Right ventricle myocardium inferior (tissue), 1 donor: ENCODE data around the gene KDELR1. TPM values are rescaled to one million over a fixed set of nuclear protein-coding genes. Genes with fewer than 3 reads are reported as not detected.

ENCODE experiments used
- ATAC-seq: fragments of 200-7000 bp; cut with Tn5 transposase; one replicate; pipeline ENCODE4 v1.9.1; 2020; ENCODE audit warnings: mild to moderate bottlenecking, moderate library complexity
- DNase-seq: peaks from one replicate; pipeline ENCODE4 v3.0.0; 2021; ENCODE audit errors: missing footprints
- intact Hi-C: fragments of 100-400 bp; cut with DNase I; formaldehyde crosslinking; loops from one replicate; pipeline ENCODE4 v1.11.0; 2022
- long read RNA-seq: library from polyadenylated mRNA; unstranded; transcript quantifications from one replicate; pipeline ENCODE4 v2.0.0, GENCODE V29; 2021
- total RNA-seq: library from RNA; stranded (reverse); fragmentation: NEBNext Ultra II Directional; extraction: Animal tissue kit (Norgen Biotek cat#: 25700); gene quantifications from one replicate; pipeline ENCODE4 v1.2.1, GENCODE V29; 2021
- donor health status: DM: no; HTN: yes; CAD: no; lungs with severe emphysema.

KDELR1 gene
- total RNA-seq, result 73.5 TPM
- long read RNA-seq, transcript KDELR1-201 (5 exons, 1,557 nt), result major isoform, 25 of 33 reads
- long read RNA-seq, transcript KDELR1-203 (4 exons, 1,594 nt), result minor isoform, 5 of 33 reads
- long read RNA-seq, partial matches to known transcripts, result 1 of 33 reads
- long read RNA-seq, other reads (novel, unspliced or antisense), result 2 of 33 reads

DNA sequence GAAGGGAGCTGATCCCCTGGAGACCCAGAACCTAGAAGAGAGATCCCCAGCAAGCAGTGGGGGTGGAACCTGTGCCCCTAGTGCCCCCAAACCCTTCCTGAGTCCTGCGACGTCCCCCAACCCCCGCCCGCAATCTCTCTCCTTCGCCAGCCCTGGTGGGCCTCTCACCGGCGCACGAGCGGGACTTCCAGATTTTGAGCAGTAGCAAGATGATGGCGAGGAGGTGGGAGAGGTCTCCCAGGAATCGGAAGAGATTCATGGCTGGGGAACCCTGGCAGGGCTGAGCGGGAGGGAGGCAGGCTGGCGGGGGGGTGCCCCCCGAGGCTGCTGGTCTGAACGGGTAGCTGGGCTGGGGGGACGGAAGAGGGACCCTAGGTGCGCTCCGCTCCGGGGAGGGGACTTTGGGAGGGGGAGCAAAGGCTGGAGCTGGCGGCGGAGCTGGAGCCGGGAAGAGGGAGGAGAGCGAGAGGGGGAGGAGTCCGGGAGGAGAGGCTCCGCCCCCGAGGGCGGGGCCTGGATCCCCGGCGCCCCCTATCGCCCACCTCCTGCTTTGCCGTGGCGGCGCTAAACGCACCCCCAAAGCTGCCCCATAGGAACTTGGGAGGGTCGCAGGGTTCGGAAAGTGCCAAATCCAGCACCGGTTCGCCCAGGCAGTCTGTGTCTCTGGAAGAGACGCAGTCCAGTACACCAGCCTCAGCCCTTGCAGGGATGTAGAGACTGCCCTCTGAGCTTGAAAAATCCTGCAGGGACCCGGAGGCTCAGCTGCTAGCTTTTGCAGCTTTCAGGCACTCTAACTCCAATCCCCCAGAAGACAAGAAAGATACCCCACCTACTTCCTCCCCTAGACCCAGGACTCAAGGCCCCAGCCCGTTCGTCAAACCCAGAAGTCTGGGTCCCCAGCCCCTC is at the start of gene KDELR1:
KDELR1 (minus strand) TSS at position 452 of the 906 bp plus-strand sequence; CDS start at position 259, 193 bp downstream.
- ATAC-seq (peak; percentile 95), DNase-seq (peak; percentile 85)
- intact Hi-C loops, result loop anchor here (1.0 kb wide), 1 partner anchor 55 kb away; no protein-coding TSS in a partner anchor

DNA sequence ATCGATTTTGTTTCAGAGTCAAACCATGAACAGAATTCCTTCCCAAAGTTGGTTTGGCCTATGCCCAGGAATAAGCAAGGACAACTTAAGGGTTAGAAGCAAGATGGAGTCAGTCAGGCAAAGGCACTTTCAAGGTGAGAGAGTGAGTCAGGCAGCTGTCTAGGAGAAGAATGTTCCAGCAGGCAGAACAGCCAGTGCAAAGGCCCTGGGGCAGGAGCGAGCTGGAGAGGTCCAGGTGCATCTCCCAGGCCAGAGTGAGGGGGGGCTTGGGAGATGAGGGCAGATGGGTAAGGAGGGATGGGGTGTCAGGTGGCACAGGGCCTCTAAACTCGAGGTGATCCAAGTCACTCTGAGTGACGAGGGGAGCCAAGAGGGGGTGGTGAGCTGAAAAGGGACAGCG is 45.2 kb upstream of the KDELR1 start:
- ATAC-seq, result no peak
- no peak for DNase-seq
- intact Hi-C loops, result no loop called here

DNA sequence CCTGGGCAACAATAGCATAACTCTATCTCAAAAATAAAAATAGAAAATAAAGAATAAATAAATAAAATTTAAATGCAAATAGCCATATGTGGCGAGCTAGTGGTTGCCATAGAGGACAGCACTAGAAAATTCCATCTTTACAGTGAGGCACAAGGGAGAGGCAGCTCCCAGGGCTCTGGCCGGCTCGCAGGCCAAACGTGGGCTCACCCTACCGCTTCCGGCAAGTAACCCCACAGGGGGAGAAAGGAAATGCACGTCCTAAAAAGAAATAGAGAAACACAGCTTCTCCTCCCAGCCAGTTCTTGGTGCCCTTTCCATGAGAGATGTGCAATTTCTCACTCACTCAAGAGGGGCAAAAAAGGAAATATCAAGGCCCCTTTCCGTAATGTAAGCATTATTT is 42.0 kb upstream of the KDELR1 start:
- DNase-seq (no peak), ATAC-seq (no peak)
- intact Hi-C loops, result no loop called here

DNA sequence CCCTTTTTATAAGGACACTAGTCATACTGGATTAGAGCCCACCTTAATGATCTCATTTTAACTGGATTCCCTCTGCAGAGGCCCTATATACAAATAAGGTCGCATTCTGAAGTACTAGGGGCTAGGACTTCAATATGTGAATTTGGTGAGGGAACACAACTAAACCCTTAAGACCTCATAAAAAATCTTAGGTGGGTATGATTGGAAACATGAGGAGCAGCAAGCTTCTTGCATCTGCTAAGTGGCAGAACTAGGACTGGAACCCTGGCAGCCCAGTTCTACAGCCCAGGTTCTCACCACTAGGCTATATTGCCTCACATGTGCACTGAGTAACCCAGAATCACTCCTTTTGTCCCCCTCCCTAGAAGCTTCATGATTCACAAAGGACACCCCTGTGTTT is 37.3 kb upstream of the KDELR1 start:
- ATAC-seq, result no peak
- DNase-seq, result no peak
- intact Hi-C loops, result no loop called here

DNA sequence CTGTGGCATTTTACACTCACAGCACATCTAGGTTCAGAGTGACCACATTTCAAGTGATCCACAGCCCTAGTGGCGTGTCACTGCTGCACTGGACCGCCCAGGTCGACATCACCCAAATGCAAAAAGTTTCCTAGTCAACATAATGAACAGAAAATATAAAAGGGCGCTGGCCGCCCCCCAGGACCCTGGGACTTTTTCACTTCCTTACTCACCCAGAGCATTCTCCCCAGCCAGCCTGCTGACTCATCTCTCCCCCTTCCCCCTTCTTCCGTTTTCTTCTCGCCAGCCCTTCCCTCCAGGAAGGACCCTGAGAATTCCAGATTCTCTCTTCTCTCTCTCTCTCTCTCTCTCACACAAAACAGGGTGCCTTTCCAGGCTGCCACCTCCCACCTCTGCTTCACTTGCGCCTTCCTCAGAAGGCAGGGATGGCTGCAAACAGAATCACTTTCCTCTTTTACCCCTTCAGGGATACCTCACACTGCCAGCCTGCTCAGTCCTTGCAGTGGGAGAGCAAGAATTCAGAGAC is 33.4 kb upstream of the KDELR1 start:
- intact Hi-C loops, result no loop called here
- ATAC-seq, result no peak
- no peak for DNase-seq

DNA sequence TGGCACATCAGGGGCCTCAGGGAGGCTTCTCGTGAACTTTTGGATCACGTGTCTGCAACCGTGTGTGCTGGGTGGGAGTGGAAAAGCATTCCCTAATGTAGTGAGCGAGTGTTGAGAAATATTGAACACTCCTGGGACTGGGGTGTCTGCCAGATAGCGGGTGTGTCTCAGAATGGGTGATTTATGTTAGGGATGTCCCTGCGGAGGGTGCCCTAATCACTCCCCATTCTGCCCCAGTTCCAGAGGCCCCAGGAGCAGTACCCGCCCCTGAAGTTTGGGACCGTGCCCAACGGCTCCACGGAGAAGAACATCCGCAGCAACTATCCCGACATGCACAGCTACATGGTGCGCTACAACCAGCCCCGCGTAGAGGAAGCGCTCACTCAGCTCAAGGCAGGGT is 30.2 kb upstream of the KDELR1 start:
- intact Hi-C loops, result no loop called here
- DNase-seq, result no peak
- no peak for ATAC-seq

DNA sequence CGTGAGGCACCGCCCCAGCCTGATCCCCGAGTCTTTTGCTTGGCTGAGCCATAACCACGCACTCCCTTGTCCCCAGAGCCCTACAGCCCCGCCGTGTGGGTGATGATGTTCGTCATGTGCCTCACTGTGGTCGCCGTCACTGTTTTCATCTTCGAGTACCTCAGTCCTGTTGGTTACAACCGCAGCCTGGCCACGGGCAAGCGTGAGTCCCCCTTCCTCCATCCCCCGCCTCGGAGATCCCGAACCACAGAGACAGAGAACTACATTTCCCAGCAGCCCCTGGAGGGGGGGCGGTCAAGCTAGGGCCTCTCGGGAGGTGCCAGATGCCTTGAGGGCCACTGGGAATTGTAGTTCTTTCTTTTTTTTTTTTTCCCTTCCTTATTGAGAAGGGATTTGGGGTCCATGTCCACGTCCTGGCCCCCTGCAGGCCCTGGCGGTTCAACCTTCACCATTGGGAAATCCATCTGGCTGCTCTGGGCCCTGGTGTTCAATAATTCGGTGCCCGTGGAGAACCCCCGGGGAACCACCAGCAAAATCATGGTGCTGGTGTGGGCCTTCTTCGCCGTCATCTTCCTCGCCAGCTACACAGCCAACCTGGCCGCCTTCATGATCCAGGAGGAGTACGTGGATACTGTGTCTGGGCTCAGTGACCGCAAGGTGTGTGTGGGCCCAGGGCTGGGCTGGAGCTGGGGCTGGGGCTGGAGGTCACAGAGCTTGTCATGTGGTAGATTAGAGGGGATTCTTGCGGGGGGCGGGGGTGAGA is 28.0 kb upstream of the KDELR1 start:
- no peak for DNase-seq
- intact Hi-C loops, result no loop called here
- ATAC-seq, result peak; percentile 32

DNA sequence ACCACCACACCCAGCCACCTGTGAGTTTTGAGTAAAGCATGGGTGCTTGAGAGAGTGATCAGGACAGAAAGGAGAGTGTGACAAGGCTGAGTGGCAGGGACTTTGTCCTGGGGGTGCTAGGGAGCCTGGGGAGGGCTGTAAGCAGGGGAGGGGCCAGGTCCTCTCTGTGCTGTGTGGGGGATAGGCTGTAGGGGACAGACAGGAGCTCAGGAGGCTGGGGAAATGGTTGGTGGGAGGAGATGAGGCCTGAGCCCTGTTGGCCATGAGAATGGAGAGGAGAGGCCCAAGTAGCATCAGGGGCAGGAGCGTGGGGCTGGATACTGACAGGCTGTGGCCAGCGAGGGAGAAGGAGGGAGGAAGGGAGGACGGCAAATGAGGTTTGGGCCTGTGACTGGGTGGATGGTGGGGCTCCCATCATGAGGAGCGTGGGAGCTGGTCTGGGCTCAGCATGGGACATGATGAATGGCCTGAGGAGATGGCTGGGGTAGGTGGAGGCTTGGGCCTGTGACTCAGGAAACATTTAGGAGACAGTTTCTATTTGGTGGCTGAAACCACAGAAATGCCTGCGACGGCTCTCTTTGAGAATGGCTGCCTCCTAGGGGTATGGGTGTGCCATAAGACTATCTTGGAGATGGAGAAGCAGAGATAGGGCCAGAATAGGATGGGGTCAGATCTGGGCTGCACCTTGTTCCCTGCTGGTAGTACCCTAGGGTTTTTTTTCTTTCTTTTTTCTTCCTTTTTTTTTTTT is 27.1 kb upstream of the KDELR1 start:
- DNase-seq (no peak), ATAC-seq (no peak)
- intact Hi-C loops, result no loop called here

DNA sequence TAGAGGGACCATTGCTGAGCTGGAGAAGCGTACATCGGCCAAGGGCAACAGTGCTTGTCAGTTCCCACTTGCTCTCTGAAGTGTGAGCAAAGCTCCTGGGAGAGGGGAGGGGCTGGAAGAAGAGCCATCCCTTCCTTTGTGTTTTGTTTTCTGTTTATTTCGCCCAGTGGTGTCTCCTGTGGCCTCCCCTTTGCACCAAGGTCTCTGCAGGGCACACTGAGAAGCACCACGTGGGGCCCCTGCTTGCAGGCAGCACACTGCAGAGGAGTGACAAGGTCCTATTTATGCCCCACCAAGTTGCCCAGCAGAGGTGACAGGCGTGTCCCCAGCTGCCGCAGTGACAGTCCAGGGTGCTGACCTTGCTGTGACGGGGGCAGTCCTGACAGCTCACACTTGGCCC is 26.1 kb upstream of the KDELR1 start:
- DNase-seq (no peak), ATAC-seq (peak; percentile 57)

DNA sequence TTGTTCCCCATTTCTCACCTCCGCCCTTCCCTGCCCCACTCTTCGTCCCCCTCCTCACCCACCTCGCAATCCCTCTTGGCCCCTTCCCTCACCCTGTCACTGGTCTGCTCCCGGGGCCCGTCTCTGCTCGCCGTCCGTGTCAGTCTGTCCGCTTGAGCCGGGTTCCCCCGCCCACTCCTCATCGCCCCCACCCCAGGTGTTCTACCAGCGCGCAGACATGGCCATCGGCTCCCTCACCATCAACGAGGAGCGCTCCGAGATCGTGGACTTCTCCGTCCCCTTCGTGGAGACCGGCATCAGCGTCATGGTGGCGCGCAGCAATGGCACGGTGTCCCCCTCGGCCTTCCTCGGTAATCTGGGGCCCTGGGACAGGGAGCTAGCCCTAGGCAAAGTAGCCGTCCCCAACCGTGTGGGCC is 24.5 kb upstream of the KDELR1 start:
- intact Hi-C loops, result no loop called here
- DNase-seq (no peak), ATAC-seq (no peak)

More for the DNA sequence above, 26.1 kb upstream of the KDELR1 start:
- intact Hi-C loops, result no loop called here

DNA sequence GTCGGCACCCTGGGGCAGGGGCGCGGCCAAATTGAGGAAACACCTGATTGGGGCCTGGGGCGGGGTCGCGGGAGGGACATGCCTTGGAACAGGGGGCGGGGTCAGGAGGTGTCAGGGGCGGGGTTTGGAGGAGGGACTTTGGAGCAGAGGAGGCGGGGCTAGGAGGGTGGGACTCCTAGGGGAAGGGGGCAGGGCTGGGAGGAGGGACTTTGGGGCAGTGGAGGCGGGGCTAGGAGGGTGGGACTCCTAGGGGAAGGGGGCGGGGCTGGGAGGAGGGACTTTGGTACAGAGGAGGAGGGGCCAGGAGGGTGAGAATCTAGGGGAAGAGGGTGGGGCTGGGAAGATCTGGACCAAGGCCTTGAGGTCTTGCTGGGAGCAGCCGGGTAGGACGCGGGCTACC is 24.0 kb upstream of the KDELR1 start:
- peak; percentile 91 for DNase-seq
- intact Hi-C loops, result no loop called here
- peak; percentile 87 for ATAC-seq

DNA sequence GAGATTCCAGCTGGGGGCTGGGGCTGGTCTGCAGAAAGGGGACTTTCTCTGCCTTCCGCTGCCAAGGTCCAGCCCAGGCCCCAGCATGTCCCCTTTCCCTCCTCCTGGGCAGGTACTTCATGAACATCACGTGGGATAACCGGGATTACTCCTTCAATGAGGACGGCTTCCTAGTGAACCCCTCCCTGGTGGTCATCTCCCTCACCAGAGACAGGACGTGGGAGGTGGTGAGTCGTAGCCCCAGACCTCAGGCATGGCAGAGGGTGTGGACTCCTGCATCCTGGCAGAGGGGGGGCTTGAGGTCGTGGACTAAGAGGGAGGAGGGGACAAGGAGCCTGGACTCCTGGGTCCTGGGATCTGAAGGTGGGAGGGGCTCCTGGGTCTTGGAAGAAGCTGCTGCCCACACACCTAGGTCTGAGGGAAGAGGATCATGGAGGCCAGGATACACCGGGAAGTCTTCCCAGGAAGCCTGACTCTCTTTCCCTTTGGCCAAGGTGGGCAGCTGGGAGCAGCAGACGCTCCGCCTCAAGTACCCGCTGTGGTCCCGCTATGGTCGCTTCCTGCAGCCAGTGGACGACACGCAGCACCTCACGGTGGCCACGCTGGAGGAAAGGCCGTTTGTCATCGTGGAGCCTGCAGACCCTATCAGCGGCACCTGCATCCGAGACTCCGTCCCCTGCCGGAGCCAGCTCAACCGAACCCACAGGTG is 22.7 kb upstream of the KDELR1 start:
- DNase-seq (no peak), ATAC-seq (no peak)
- intact Hi-C loops, result no loop called here

DNA sequence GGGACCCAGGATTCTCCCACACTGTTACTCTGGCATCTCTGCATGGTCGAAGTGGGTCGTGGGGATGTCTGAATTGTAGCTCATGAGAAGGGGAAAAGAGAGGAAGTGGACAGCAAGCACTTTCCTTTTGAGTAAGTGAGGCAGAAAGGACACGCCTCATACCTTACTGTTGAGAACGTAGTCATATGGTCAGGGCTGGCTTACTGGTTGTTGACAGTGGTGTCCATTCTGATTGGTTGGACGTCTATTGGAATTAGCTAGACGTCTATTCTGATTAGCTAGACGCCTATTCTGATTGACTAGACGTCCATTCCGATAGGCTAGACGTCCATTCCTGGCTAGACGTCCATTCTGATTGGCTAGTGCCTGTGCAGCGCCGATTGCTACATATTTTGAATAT is 14.5 kb upstream of the KDELR1 start:
- DNase-seq (no peak), ATAC-seq (no peak)
- intact Hi-C loops, result no loop called here

DNA sequence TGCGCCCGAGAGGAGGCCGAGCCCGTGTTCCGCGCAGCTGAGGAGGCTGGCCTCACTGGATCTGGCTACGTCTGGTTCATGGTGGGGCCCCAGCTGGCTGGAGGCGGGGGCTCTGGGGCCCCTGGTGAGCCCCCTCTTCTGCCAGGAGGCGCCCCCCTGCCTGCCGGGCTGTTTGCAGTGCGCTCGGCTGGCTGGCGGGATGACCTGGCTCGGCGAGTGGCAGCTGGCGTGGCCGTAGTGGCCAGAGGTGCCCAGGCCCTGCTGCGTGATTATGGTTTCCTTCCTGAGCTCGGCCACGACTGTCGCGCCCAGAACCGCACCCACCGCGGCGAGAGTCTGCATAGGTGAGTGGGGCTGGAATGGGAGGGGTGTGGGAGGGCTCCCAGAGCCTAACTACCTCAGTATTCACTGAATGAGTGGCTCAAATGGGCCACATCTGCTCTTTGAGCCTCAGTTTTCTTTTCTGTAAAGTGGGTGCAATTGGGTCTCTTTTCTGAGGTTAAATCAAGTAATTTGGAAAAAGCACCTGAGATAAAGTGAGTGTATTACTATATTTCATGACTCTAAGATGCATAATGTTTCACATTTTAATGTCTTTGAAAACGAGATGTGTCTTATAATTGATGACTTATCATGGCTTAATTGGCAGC is 13.8 kb upstream of the KDELR1 start:
- ATAC-seq (no peak), DNase-seq (no peak)
- intact Hi-C loops, result no loop called here

DNA sequence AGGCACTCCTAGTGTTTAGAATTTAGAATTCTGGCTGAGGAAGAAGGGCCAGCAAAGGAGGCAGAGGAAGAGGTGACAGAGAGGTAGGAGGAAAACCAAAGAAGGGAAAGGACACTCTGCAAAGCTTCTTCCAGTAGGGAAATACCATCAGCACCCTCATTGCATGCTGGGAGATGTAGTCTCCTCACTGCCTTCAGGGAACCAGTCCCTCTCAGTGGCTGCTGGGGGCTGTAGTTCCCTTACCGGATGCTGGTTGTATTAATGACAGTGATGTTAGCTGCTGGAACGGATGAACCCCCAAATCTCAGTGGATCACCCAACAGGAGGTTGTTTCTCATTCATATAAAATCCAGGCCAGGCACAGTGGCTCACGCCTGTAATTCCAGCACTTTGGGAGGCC is 12.3 kb upstream of the KDELR1 start:
- ATAC-seq (no peak), DNase-seq (no peak)
- intact Hi-C loops, result no loop called here

DNA sequence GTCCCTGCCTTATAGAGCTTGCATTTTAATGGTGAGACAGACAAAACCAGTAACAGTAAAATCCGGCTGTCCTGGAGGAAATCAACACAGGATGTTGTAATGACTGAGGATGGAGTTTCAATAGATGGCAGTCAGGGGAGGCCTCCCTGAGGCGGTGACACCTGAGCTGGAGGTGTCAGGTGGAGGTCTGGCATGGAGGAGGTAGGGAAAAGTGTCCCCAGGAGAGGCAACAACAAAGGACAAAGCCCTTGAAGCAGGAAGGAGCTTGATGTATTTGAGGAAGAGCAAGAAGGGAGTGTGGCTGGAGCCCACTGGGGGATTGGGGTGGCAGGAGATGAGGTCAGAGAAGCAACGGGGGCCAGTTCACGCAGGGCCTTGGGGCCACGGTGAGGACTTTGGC is 9.9 kb upstream of the KDELR1 start:
- ATAC-seq (no peak), DNase-seq (no peak)
- intact Hi-C loops, result no loop called here

DNA sequence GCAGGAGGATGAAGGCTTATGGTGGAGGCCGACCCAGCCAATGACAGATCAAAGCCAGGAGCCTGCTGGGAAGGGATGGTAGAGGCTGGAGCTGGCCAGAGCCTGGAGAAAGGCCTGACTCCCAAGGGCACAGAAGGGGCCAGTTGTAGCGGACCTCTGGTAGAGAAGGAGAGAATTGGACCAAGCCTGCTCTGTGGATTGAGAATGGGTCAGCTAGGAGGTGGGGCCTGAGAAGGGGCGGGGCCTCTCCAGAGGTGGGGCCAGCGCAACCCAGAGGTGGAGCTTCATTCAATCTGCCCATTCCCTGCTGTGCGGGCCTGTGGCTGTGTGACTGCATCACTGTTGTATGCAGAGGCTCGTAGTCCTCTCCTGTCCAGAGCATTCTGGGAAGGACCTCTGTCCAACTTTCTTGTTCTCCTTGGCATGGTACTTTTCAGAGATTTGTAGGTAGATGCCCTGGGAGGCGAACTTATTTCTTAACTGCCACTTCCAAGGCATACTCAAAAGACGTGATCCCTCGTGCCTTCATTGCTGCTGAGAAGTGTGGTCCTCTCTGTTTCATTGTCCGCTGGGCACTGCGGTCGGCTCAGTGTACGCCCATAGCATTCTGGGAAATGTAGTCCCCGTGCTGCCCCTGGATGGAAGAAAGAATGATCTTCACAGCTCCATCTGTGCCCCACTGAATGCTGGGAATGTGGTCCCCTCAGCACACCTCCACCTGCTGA is 8.8 kb upstream of the KDELR1 start:
- DNase-seq (no peak), ATAC-seq (peak; percentile 68)
- intact Hi-C loops, result no loop called here
